Stimulated activated memory B cell treated with anti-CD40 and anti-IgM and Interleukin-4, amounts not matched to agents 10 μg/mL and 1 μg/mL and 100 μg/mL, for 72 hours (primary cell): ENCODE data around the gene HPS4.
A peak's percentile ranks its signal among the peaks of the same experiment; 100 is the strongest.
"Not testable (repeated sequence)": the region's sequence is repeated elsewhere in the genome, so short reads cannot be mapped to it uniquely, and the experiment has no call there.

ENCODE experiments used
- ATAC-seq: fragments of 150-1000 bp; cut with Tn5 transposase; 2 replicates; pipeline ENCODE4 v1.10.0; 2021
- H3K27ac Mint-ChIP-seq: one replicate; pipeline ENCODE4 v1.8.0; 2022; ENCODE audit warnings: mild to moderate bottlenecking, mixed read lengths
- H3K27me3 Mint-ChIP-seq: one replicate; pipeline ENCODE4 v1.8.0; 2022; ENCODE audit warnings: mixed read lengths
- H3K36me3 Mint-ChIP-seq: one replicate; pipeline ENCODE4 v1.8.0; 2022; ENCODE audit warnings: mixed read lengths
- H3K4me1 Mint-ChIP-seq: one replicate; pipeline ENCODE4 v1.8.0; 2022; ENCODE audit warnings: mixed read lengths
- H3K4me3 Mint-ChIP-seq: one replicate; pipeline ENCODE4 v1.8.0; 2022; ENCODE audit warnings: mild to moderate bottlenecking, moderate library complexity, mixed read lengths
- H3K9me3 Mint-ChIP-seq: one replicate; pipeline ENCODE4 v1.8.0; 2022; ENCODE audit warnings: mixed read lengths

HPS4 gene

GRCh38 chr22:26483439-26484359 lies at the start of gene HPS4, which contains the start of gene SRRD:
TSS of gene HPS4 (minus strand) at chr22:26483783. CDS start at chr22:26481762, 2,021 bp downstream.
TSS of gene SRRD (plus strand) at chr22:26483877. CDS start at chr22:26483891, 14 bp downstream.
- H3K9me3 Mint-ChIP-seq, result no peaks in the 10 kb centered on the region
- peak within 1 kb of the TSS; percentile 98 for H3K27ac Mint-ChIP-seq
- peaks cover 10% of the 10 kb centered on the region for H3K36me3 Mint-ChIP-seq
- H3K4me3 Mint-ChIP-seq, result peak within 1 kb of the TSS; percentile 90
- no peaks in the 10 kb centered on the region for H3K27me3 Mint-ChIP-seq
- H3K4me1 Mint-ChIP-seq, result peaks cover 64% of the 10 kb centered on the region
- peak; percentile 90 for ATAC-seq

- ATAC-seq, result no peak
- H3K27me3 Mint-ChIP-seq, result no peaks in the 10 kb centered on the region
- no peak overlapping the region for H3K27ac Mint-ChIP-seq
- peaks cover 20% of the 10 kb centered on the region for H3K4me1 Mint-ChIP-seq
- H3K9me3 Mint-ChIP-seq, result no peaks in the 10 kb centered on the region
- no peak overlapping the region for H3K4me3 Mint-ChIP-seq
- H3K36me3 Mint-ChIP-seq, result peaks cover 24% of the 10 kb centered on the region
These were observed 45.8 kb upstream of the HPS4 start for GRCh38 chr22:26529345-26529744.

GRCh38 chr22:26528518-26528917 lies 44.9 kb upstream of the HPS4 start:
- H3K36me3 Mint-ChIP-seq, result peaks cover 24% of the 10 kb centered on the region
- not testable (repeated sequence) for H3K4me3 Mint-ChIP-seq, H3K27me3 Mint-ChIP-seq, H3K27ac Mint-ChIP-seq, H3K9me3 Mint-ChIP-seq, ATAC-seq
- peaks cover 16% of the 10 kb centered on the region for H3K4me1 Mint-ChIP-seq

GRCh38 chr22:26527574-26528465 lies 44.2 kb upstream of the HPS4 start:
- Mint-ChIP-seq H3K9me3 (no peaks in the 10 kb centered on the region), H3K27me3 (no peaks in the 10 kb centered on the region), H3K4me1 (peaks cover 13% of the 10 kb centered on the region), H3K4me3 (no peak overlapping the region), H3K36me3 (peaks cover 24% of the 10 kb centered on the region), H3K27ac (no peak overlapping the region)
- ATAC-seq, result no peak

- no peak overlapping the region for H3K27ac Mint-ChIP-seq
- ATAC-seq, result no peak
- peaks cover 24% of the 10 kb centered on the region for H3K36me3 Mint-ChIP-seq
These were observed 43.6 kb upstream of the HPS4 start for GRCh38 chr22:26527167-26527566.

GRCh38 chr22:26525946-26526564 lies 42.5 kb upstream of the HPS4 start:
- H3K9me3 Mint-ChIP-seq, result no peaks in the 10 kb centered on the region
- H3K27me3 Mint-ChIP-seq, result no peaks in the 10 kb centered on the region
- H3K4me3 Mint-ChIP-seq, result no peak overlapping the region
- H3K27ac Mint-ChIP-seq, result no peak overlapping the region
- H3K36me3 Mint-ChIP-seq, result peaks cover 17% of the 10 kb centered on the region
- H3K4me1 Mint-ChIP-seq, result peaks cover 5% of the 10 kb centered on the region
- ATAC-seq, result no peak

More at GRCh38 chr22:26527167-26527566, 43.6 kb upstream of the HPS4 start:
- Mint-ChIP-seq H3K27me3 (no peaks in the 10 kb centered on the region), H3K4me3 (no peak overlapping the region), H3K9me3 (no peaks in the 10 kb centered on the region), H3K4me1 (peaks cover 6% of the 10 kb centered on the region)

GRCh38 chr22:26524870-26525269 lies 41.3 kb upstream of the HPS4 start:
- Mint-ChIP-seq H3K4me1 (peaks cover 5% of the 10 kb centered on the region), H3K36me3 (peaks cover 14% of the 10 kb centered on the region), H3K27me3 (no peaks in the 10 kb centered on the region), H3K9me3 (no peaks in the 10 kb centered on the region), H3K4me3 (no peak overlapping the region), H3K27ac (no peak overlapping the region)
- no peak for ATAC-seq

GRCh38 chr22:26522592-26522991 lies 39.0 kb upstream of the HPS4 start:
- H3K27me3 Mint-ChIP-seq, result no peaks in the 10 kb centered on the region
- no peak overlapping the region for H3K27ac Mint-ChIP-seq
- ATAC-seq, result no peak
- H3K36me3 Mint-ChIP-seq, result peaks cover 10% of the 10 kb centered on the region
- no peaks in the 10 kb centered on the region for H3K9me3 Mint-ChIP-seq
- peaks cover 5% of the 10 kb centered on the region for H3K4me1 Mint-ChIP-seq
- H3K4me3 Mint-ChIP-seq, result no peak overlapping the region

GRCh38 chr22:26522012-26522411 lies 38.4 kb upstream of the HPS4 start:
- H3K4me1 Mint-ChIP-seq, result peaks cover 5% of the 10 kb centered on the region
- ATAC-seq, result no peak
- no peaks in the 10 kb centered on the region for H3K9me3 Mint-ChIP-seq
- H3K4me3 Mint-ChIP-seq, result no peak overlapping the region
- H3K27ac Mint-ChIP-seq, result no peak overlapping the region
- no peaks in the 10 kb centered on the region for H3K27me3 Mint-ChIP-seq
- peaks cover 4% of the 10 kb centered on the region for H3K36me3 Mint-ChIP-seq

GRCh38 chr22:26517429-26517828 lies 33.8 kb upstream of the HPS4 start:
- peaks cover 4% of the 10 kb centered on the region for H3K36me3 Mint-ChIP-seq
- ATAC-seq, result no peak
- H3K27me3 Mint-ChIP-seq, result no peaks in the 10 kb centered on the region
- no peak overlapping the region for H3K4me3 Mint-ChIP-seq
- H3K4me1 Mint-ChIP-seq, result peaks cover 19% of the 10 kb centered on the region
- no peak overlapping the region for H3K27ac Mint-ChIP-seq
- H3K9me3 Mint-ChIP-seq, result no peaks in the 10 kb centered on the region

- H3K27me3 Mint-ChIP-seq, result no peaks in the 10 kb centered on the region
- peaks cover 4% of the 10 kb centered on the region for H3K36me3 Mint-ChIP-seq
- H3K27ac Mint-ChIP-seq, result no peak overlapping the region
- peaks cover 25% of the 10 kb centered on the region for H3K4me1 Mint-ChIP-seq
- no peaks in the 10 kb centered on the region for H3K9me3 Mint-ChIP-seq
- no peak for ATAC-seq
- no peak overlapping the region for H3K4me3 Mint-ChIP-seq
These were observed 32.9 kb upstream of the HPS4 start for GRCh38 chr22:26516503-26516902.

- H3K36me3 Mint-ChIP-seq, result peaks cover 4% of the 10 kb centered on the region
- no peak overlapping the region for H3K27ac Mint-ChIP-seq
- H3K4me1 Mint-ChIP-seq, result peaks cover 28% of the 10 kb centered on the region
- H3K9me3 Mint-ChIP-seq, result no peaks in the 10 kb centered on the region
- no peak for ATAC-seq
- H3K27me3 Mint-ChIP-seq, result no peaks in the 10 kb centered on the region
- H3K4me3 Mint-ChIP-seq, result no peak overlapping the region
These were observed 32.3 kb upstream of the HPS4 start for GRCh38 chr22:26515931-26516330.

- H3K27me3 Mint-ChIP-seq, result no peaks in the 10 kb centered on the region
- no peaks in the 10 kb centered on the region for H3K9me3 Mint-ChIP-seq
- H3K36me3 Mint-ChIP-seq, result peaks cover 10% of the 10 kb centered on the region
- H3K27ac Mint-ChIP-seq, result no peak overlapping the region
- H3K4me3 Mint-ChIP-seq, result no peak overlapping the region
- ATAC-seq, result no peak
- H3K4me1 Mint-ChIP-seq, result peaks cover 31% of the 10 kb centered on the region
These were observed 31.0 kb upstream of the HPS4 start for GRCh38 chr22:26514419-26515161.

- Mint-ChIP-seq H3K4me1 (peaks cover 37% of the 10 kb centered on the region), H3K36me3 (peaks cover 16% of the 10 kb centered on the region), H3K9me3 (no peaks in the 10 kb centered on the region), H3K27me3 (no peaks in the 10 kb centered on the region), H3K27ac (no peak overlapping the region), H3K4me3 (no peak overlapping the region)
- ATAC-seq, result no peak
These were observed 30.3 kb upstream of the HPS4 start for GRCh38 chr22:26513838-26514237.
